ENCODE data around the gene FNTB.

GRCh38 chr14:65024957-65025356 lies 38.3 kb downstream of the FNTB start:
- TF ChIP-seq CTCF (conservative IDR thresholded peaks at IDR 0.05; ENCODE audit: low read depth, low read length) (no peak), EZH2 (IDR thresholded peaks at IDR 0.05; ENCODE audit: low read length, unreplicated experiment) (no peak)

Measured in PC-3 (cell line).